ENCODE results near the gene RHOH. TPM values are rescaled to one million over a fixed set of nuclear protein-coding genes. Genes with fewer than 3 reads are reported as not detected.

RHOH gene
- total RNA-seq, 1 donor from 2014 or later, result 1.0 TPM

DNA sequence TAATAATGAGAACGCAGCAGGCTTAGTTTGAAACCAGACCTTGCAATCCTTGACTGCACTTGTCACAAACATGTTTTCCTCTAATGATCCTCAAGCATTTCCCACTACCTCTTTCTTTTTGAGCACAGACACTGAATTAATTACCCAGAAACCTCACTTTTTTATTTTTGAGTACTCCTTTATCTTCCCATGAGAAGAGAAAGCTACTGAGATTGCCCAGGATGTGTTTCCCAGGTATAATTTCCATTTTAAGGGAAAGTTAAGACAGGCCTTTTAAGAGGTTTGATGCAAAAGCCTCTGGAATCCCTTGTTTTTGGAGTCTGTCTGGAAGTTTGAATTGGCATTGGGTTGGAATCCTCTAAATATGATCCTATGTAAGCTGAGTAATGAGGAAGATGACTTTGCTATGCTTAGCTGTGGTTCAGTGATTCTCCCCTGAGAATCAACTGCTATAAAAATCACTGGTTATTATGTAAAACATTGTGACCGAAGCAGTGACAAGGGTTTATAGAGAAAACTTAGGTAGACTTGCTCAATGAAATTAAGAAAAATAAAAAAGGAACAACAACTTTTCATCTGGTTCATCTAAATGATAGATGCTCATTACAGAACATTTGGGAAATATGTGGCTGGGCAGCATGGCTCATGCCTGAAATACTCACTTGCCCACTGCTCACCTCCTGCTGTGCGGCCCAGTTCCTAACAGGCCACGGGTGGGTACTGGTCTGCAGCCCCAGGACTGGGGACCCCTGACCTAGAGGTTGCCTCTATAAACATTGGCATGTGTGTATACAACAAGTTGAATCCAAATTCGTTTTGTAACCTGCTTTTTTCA is 10.8 kb upstream of the RHOH start:
- Histone ChIP-seq H3K4me3 (ENCODE audit: low read length in 3 of 3) (no peak overlapping the region), H3K27me3 (ENCODE audit: control insufficient read depth in 3 of 3, insufficient read depth in 3 of 3, low read length in 3 of 3) (no peaks in the 10 kb centered on the region), H3K9me3 (ENCODE audit: control insufficient read depth in 3 of 3, low read length in 3 of 3) (no peaks in the 10 kb centered on the region), H3K36me3 (ENCODE audit: control insufficient read depth in 3 of 3, insufficient read depth in 3 of 3, low read length in 3 of 3) (no peaks in the 10 kb centered on the region), H3K9ac (ENCODE audit: low read depth in 1 of 3, low read length in 3 of 3) (no peak overlapping the region), H3K27ac (ENCODE audit: low read depth, low read length) (no peak overlapping the region), H3K4me1 (ENCODE audit: control insufficient read depth in 3 of 3, insufficient read depth in 3 of 3, low read length in 3 of 3) (no peaks in the 10 kb centered on the region)

DNA sequence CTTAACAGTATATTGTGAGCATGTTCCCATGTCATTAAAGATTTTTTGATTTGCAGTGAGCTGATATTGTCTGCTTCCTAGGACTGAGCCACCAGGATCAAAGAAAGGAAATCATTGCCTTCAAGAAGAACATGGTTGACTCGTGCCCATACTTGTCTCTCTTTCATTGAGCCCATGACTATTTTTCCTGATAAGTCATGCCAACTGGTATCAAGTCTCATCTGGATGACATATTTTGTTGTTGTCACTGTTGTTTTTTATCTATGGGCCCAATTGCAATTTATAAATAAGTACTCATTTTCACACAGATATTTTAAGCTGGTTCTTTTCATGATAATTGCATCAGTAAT is 10.2 kb upstream of the RHOH start:
- H3K4me3 ChIP-seq (ENCODE audit: low read length in 3 of 3), result no peak overlapping the region
- H3K9me3 ChIP-seq (ENCODE audit: control insufficient read depth in 3 of 3, low read length in 3 of 3), result no peaks in the 10 kb centered on the region
- no peak overlapping the region for H3K27ac ChIP-seq (ENCODE audit: low read depth, low read length)
- no peak overlapping the region for H3K9ac ChIP-seq (ENCODE audit: low read depth in 1 of 3, low read length in 3 of 3)
- H3K36me3 ChIP-seq (ENCODE audit: control insufficient read depth in 3 of 3, insufficient read depth in 3 of 3, low read length in 3 of 3), result no peaks in the 10 kb centered on the region
- H3K4me1 ChIP-seq (ENCODE audit: control insufficient read depth in 3 of 3, insufficient read depth in 3 of 3, low read length in 3 of 3), result no peaks in the 10 kb centered on the region
- H3K27me3 ChIP-seq (ENCODE audit: control insufficient read depth in 3 of 3, insufficient read depth in 3 of 3, low read length in 3 of 3), result no peaks in the 10 kb centered on the region

- Histone ChIP-seq H3K36me3 (ENCODE audit: control insufficient read depth in 3 of 3, insufficient read depth in 3 of 3, low read length in 3 of 3) (no peaks in the 10 kb centered on the region), H3K9ac (ENCODE audit: low read depth in 1 of 3, low read length in 3 of 3) (no peak overlapping the region), H3K4me1 (ENCODE audit: control insufficient read depth in 3 of 3, insufficient read depth in 3 of 3, low read length in 3 of 3) (no peaks in the 10 kb centered on the region), H3K4me3 (ENCODE audit: low read length in 3 of 3) (no peak overlapping the region), H3K27me3 (ENCODE audit: control insufficient read depth in 3 of 3, insufficient read depth in 3 of 3, low read length in 3 of 3) (no peaks in the 10 kb centered on the region), H3K27ac (ENCODE audit: low read depth, low read length) (no peak overlapping the region), H3K9me3 (ENCODE audit: control insufficient read depth in 3 of 3, low read length in 3 of 3) (no peaks in the 10 kb centered on the region)
Observed at GRCh38 chr4:40187386-40187906, 9.4 kb upstream of the RHOH start.

GRCh38 chr4:40190019-40190418 is 6.8 kb upstream of the RHOH start:
- no peak overlapping the region for H3K9ac ChIP-seq (ENCODE audit: low read depth in 1 of 3, low read length in 3 of 3)
- no peak overlapping the region for H3K4me3 ChIP-seq (ENCODE audit: low read length in 3 of 3)
- H3K36me3 ChIP-seq (ENCODE audit: control insufficient read depth in 3 of 3, insufficient read depth in 3 of 3, low read length in 3 of 3), result no peaks in the 10 kb centered on the region
- H3K4me1 ChIP-seq (ENCODE audit: control insufficient read depth in 3 of 3, insufficient read depth in 3 of 3, low read length in 3 of 3), result no peaks in the 10 kb centered on the region
- no peak overlapping the region for H3K27ac ChIP-seq (ENCODE audit: low read depth, low read length)
- H3K27me3 ChIP-seq (ENCODE audit: control insufficient read depth in 3 of 3, insufficient read depth in 3 of 3, low read length in 3 of 3), result peaks cover 0 to 4% (median 0%) of the 10 kb centered on the region in 3 donors
- no peaks in the 10 kb centered on the region for H3K9me3 ChIP-seq (ENCODE audit: control insufficient read depth in 3 of 3, low read length in 3 of 3)

DNA sequence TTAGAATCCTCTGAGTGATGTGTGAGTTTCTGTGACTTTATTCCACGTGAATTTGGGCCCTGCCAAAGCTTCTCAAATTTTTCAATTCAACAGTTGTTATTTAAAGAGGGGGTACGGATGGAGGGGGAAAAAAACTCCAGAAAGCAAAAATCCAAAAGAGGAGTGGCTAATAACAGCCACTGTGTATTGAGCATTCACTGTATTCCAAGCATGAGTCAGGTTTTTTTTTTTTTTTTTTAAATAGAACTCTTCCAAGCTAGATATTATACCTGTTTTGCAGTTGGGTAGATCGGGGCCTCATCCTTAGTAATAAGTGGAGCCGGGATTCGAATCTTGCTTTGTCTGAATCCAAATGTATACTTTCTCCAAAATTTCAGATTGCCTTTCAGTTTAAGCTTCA is 6.4 kb upstream of the RHOH start:
- no peak overlapping the region for H3K4me3 ChIP-seq (ENCODE audit: low read length in 3 of 3)
- no peak overlapping the region for H3K9ac ChIP-seq (ENCODE audit: low read depth in 1 of 3, low read length in 3 of 3)

DNA sequence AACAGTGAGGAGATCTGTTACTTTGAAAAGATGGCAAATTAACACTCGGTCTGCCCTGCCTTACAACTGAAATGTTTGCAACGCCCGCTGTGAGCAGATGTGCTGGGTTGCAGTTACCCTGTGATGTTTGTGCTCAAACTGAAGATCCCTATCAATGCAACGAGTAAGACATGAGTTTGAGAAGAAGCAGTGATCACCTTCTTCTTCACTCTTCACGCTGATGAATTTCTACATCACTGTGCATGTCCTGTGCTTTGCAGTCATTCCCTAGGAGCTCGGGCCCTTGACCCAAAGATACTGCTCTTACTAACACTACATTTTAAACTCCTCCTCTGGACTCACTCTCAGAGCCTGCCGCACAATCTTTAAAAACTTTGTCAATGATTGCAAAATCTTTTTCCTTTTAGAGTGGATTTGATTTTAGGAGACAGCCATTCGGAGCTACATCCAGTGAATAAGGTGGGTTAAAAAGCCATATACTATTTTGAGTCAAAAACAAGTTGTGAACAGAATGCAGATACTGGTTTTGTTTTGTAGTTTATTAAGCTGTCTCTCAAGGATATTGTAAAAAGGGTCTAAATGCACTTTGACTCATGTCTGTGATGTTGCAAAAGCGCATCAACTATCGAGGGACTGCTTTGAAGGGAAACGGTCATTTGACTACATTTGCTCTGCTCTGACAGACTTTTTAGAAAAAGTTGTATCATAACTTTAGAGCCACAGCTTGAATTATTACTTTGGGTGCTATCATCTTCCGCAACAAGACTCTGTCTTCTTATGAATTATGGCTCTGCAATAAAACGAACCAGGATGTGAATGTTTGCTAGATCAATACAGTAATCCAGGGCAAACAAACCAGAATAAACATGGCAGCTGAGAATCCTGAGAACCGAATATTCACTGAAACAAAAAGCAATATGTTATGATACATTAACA is 5.7 kb upstream of the RHOH start:
- Histone ChIP-seq H3K27ac (ENCODE audit: low read depth, low read length) (no peak overlapping the region), H3K36me3 (ENCODE audit: control insufficient read depth in 3 of 3, insufficient read depth in 3 of 3, low read length in 3 of 3) (no peaks in the 10 kb centered on the region), H3K9me3 (ENCODE audit: control insufficient read depth in 3 of 3, low read length in 3 of 3) (no peaks in the 10 kb centered on the region), H3K9ac (ENCODE audit: low read depth in 1 of 3, low read length in 3 of 3) (no peak overlapping the region), H3K4me3 (ENCODE audit: low read length in 3 of 3) (no peak overlapping the region), H3K27me3 (ENCODE audit: control insufficient read depth in 3 of 3, insufficient read depth in 3 of 3, low read length in 3 of 3) (peaks cover 0 to 11% (median 0%) of the 10 kb centered on the region in 3 donors), H3K4me1 (ENCODE audit: control insufficient read depth in 3 of 3, insufficient read depth in 3 of 3, low read length in 3 of 3) (no peaks in the 10 kb centered on the region)

More for the DNA sequence above, 6.4 kb upstream of the RHOH start:
- H3K4me1 ChIP-seq (ENCODE audit: control insufficient read depth in 3 of 3, insufficient read depth in 3 of 3, low read length in 3 of 3), result no peaks in the 10 kb centered on the region
- H3K9me3 ChIP-seq (ENCODE audit: control insufficient read depth in 3 of 3, low read length in 3 of 3), result no peaks in the 10 kb centered on the region
- H3K27ac ChIP-seq (ENCODE audit: low read depth, low read length), result no peak overlapping the region
- peaks cover 0 to 8% (median 0%) of the 10 kb centered on the region in 3 donors for H3K27me3 ChIP-seq (ENCODE audit: control insufficient read depth in 3 of 3, insufficient read depth in 3 of 3, low read length in 3 of 3)
- no peaks in the 10 kb centered on the region for H3K36me3 ChIP-seq (ENCODE audit: control insufficient read depth in 3 of 3, insufficient read depth in 3 of 3, low read length in 3 of 3)

DNA sequence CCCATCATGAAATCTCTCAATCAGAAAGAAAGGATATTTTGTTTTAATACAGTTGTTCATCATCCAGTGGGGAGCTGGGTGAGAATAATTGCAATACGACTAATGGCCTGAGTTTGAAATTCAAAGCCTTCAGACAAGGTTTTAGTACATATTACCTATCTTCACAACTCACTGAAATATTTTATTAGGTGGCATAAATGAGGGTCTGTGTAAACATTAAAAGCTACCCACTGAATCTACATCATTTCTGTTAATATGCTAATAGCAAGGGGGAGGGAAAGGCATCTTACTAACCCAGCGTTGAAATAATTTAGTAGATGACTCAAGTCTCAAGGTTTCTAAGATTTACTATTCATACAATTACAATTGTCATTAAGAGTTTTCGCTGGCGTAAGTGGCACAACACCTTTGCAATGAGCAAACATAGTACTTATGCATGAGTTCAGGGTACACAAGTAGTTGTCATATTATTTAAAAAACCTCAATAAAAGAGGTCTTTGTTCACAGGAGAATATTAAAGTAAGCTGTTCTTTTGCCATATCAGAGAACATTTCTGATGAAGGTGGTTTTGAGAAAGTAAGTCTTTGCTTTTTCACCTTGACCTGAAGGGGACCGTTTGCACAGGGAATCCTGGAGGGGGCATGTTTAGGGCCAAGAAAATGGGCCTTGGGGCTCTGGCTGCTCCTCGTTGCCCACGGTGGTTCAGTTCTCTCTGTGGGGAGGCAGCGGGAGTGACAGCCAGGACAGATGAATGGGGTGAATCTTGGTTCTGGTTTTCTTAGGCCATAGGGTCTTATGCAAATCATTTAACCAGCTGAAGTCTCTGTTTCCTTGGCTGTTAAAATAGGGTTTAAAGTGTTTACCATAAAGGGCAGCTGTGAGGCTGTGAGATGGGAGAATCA is 4.5 kb upstream of the RHOH start:
- Histone ChIP-seq H3K9ac (ENCODE audit: low read depth in 1 of 3, low read length in 3 of 3) (no peak overlapping the region), H3K27me3 (ENCODE audit: control insufficient read depth in 3 of 3, insufficient read depth in 3 of 3, low read length in 3 of 3) (peaks cover 0 to 15% (median 0%) of the 10 kb centered on the region in 3 donors), H3K4me1 (ENCODE audit: control insufficient read depth in 3 of 3, insufficient read depth in 3 of 3, low read length in 3 of 3) (no peaks in the 10 kb centered on the region), H3K9me3 (ENCODE audit: control insufficient read depth in 3 of 3, low read length in 3 of 3) (no peaks in the 10 kb centered on the region), H3K27ac (ENCODE audit: low read depth, low read length) (no peak overlapping the region), H3K4me3 (ENCODE audit: low read length in 3 of 3) (no peak overlapping the region), H3K36me3 (ENCODE audit: control insufficient read depth in 3 of 3, insufficient read depth in 3 of 3, low read length in 3 of 3) (no peaks in the 10 kb centered on the region)

DNA sequence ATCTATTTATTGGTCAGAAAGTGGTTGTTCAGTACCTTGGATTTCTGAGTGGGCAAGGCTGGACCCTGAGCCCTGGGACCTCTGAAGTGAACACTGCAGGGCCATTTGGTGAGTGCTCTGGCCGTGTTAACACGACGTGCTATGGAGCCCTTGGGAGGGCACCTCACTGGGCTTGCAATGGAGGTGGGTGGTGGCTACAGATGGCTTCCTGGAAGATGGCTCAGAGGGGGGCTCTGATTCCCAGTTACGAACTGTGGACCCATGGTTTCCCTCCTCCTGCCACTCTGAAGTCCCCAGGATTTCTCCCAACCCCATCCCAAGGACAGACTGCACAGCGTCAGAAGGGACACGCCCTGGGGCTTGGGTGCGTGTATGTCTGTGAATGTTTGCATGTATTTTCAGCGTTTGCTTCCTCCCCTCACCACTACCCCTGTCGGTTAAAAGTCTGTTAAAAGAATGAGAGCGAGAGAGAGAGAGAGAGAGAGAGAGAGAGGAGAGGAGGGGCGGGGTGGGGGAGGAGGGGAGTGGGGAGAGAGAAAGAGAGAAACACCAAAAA is 3.7 kb upstream of the RHOH start:
- H3K9me3 ChIP-seq (ENCODE audit: control insufficient read depth in 3 of 3, low read length in 3 of 3), result no peaks in the 10 kb centered on the region
- no peak overlapping the region for H3K27ac ChIP-seq (ENCODE audit: low read depth, low read length)
- no peak overlapping the region for H3K9ac ChIP-seq (ENCODE audit: low read depth in 1 of 3, low read length in 3 of 3)
- H3K4me1 ChIP-seq (ENCODE audit: control insufficient read depth in 3 of 3, insufficient read depth in 3 of 3, low read length in 3 of 3), result no peaks in the 10 kb centered on the region
- peaks cover 0 to 16% (median 2%) of the 10 kb centered on the region in 3 donors for H3K27me3 ChIP-seq (ENCODE audit: control insufficient read depth in 3 of 3, insufficient read depth in 3 of 3, low read length in 3 of 3)
- no peaks in the 10 kb centered on the region for H3K36me3 ChIP-seq (ENCODE audit: control insufficient read depth in 3 of 3, insufficient read depth in 3 of 3, low read length in 3 of 3)
- H3K4me3 ChIP-seq (ENCODE audit: low read length in 3 of 3), result no peak overlapping the region

DNA sequence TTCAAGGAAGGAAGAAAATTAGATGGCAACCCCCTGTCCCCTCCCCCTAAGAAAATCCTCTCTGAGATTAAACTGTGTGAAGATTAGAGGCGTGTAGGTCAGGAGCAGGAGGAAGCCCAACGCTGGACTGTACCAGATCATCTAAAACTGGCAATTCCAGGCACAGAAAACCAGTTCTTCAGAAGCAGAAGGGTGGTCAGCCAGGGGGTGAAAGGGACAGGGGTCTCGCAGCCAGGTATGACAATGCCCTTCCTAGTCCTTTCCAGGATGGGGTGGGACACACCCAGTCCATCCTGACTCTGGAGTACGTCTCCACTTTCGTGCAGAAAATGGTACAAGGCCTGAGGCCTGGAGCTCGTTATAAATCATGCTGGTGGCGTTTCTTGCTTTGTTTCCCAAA is 3.3 kb upstream of the RHOH start:
- Histone ChIP-seq H3K27ac (ENCODE audit: low read depth, low read length) (no peak overlapping the region), H3K4me1 (ENCODE audit: control insufficient read depth in 3 of 3, insufficient read depth in 3 of 3, low read length in 3 of 3) (no peaks in the 10 kb centered on the region), H3K27me3 (ENCODE audit: control insufficient read depth in 3 of 3, insufficient read depth in 3 of 3, low read length in 3 of 3) (peaks cover 3 to 18% (median 4%) of the 10 kb centered on the region in 3 donors), H3K9ac (ENCODE audit: low read depth in 1 of 3, low read length in 3 of 3) (no peak overlapping the region), H3K9me3 (ENCODE audit: control insufficient read depth in 3 of 3, low read length in 3 of 3) (no peaks in the 10 kb centered on the region), H3K4me3 (ENCODE audit: low read length in 3 of 3) (no peak overlapping the region), H3K36me3 (ENCODE audit: control insufficient read depth in 3 of 3, insufficient read depth in 3 of 3, low read length in 3 of 3) (no peaks in the 10 kb centered on the region)

All from skeletal muscle tissue (tissue), 4 donors.